Kidney glomerular epithelial cell (primary cell): ENCODE measurements around the gene TFAP2A.

Experiments
- DNase-seq: peaks from one replicate; lab custom pipeline; 2025; lab: John Stamatoyannopoulos, UW

The TFAP2A gene

DNA sequence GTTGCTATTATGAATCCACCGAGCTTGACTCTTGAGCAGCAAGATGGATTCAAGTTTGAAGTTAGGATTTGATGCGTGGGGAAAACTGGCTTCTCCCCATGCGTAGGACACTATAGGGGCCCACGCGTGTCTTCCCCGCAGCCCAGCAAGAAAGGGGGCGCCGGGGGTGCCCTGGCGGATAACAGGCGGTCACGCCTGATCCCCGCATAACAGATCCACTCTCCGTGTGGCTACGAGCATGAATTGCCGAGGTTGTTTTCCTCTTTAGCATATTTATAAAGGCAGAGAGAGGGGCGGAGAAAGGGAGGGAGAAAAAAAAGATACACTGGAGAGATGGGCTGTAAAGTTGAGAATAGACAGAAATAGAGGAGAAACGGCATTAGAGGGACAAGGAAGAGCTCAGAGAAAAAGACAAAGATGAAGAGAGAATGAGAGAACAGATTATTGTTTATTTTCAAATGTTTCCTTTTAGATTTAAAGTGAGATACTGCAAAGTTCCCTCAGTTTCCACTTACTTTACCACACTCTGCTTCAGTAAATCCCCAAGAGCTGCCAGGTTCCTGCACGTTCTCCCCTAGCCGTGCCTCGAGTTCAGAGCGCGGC, 32.0 kb downstream of the TFAP2A start:
- DNase-seq: no peak

DNA sequence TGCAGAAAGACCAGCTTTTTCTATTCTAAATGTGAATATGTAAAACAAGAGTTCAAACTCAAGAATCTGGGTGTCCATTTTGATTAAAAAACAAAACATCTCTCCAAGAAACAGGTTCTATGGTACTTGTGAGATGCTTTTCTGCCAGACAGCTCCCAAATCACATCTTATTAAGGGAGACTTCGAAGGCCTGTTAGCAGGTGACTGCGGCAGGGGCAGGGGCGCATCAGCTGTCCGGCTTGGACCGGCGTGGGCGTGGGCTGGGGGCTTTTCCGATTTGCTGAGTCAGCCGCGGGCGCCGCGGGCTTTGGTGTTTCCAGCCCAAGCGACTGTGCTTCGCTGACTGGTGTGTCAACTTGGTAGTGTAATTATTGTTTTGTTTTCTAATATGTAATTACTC, 32.6 kb downstream of the TFAP2A start:
- no peak for DNase-seq

DNA sequence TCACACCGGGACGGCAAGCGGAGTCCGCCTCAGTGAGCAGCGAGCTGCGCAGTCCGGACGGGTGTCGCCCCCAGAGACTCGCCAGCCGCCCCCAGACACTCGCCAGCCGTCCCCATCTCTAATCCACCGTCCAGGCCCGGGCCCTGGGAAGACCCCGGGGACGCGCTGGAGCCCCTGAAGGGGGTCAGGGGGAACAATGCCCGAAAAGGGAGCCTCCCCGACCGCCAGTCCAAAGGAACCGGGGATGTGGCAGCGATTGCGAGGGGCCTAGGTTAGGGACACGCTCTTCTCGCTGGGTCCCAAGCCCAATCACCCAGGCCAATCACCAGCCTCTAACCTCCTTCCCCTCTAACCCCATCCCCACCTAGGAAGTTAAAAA, 33.1 kb downstream of the TFAP2A start:
- no peak for DNase-seq

DNA sequence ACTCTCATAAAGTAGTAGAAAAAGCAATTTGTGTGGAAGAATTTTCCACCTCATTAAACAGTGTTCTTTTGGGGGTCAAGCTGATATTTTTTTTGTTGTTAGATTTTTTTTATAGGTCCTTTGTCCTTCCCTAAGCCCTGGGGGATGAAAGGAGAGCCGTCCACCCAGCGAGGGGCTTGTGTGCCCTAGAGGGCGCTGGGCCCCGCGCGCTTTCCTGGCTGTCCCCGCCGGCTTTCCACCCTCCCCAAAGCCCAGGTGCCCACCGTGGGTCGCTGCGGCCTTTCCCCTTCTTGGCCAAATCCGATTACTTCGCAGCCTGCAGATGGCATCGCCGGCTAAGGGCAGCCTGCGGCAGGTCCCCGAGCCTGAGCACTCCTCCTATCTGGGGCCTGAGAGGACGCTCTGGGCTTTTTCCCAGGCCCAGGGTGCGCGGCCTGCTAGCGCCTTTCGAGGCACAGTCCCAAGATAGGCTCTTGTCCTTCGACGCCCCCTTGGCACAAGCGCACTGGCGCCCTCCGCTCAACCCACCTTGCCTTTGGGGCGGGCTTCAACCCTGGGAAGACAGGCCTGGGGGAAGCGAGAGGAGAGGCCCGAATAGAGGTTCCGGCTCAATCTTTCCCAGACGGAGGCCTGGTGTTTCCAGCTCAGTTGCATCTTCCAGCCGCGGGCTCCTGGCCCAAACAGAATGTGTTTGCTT, 33.6 kb downstream of the TFAP2A start:
- DNase-seq: no peak

DNA sequence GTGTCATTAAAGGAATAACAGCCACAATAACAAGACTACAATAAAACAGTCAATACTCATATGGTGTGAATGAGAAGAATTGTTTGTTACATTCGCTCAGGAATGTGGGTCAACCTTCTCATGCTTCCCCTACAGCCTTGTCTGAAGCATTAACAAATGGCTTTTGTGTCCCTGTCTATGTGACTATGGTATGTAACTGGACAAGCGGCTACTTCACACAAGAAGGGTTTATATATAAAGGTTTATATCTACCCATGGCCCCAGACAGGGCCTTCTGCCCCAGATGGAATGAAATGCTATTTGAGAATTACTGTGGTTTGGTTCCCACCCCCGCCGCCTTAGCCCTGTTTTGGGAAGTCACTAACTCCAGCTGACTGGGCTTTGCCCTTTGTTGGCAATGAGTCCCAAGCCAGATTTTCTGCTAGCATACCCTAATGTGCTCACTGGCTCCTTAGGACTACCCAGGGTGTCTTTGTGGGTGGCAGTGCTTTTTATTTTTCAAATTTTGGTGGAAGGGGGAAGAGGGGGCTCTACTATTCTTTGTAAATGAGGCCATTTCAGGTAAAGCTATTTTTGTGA, 39.4 kb downstream of the TFAP2A start:
- DNase-seq: no peak

DNA sequence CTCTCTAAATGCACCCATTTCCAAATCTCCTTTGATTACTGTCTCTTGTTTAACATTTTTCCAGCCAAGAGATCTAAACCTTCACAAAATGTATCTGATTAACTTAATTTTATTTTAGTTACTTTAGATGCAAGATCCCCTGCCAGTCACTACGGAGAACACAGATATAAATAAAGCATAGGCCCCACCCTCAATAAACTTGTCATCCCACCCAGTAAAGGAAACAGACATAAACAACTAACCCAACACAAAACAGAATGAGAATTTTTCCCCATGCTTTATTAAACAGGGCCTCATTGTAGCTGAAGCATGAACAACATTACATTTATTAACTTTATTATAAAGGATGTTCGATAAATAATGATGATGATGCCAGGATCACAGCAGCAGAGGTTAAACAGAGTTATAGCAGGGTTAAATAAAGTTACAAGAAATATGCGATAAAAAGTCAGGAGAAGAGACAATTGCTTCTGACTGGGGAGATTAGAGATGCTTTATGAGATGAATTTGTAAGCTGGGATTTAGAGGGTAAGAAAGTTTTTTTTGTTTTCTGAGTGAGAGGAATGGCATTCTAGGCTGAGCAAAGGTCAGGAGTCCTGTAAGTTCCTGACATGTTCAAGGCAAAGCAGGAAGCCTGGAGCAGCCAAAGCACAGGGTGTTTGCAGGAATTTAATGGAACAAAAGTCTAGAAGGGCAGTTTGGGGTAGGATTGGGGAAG, 41.1 kb downstream of the TFAP2A start:
- no peak for DNase-seq

DNA sequence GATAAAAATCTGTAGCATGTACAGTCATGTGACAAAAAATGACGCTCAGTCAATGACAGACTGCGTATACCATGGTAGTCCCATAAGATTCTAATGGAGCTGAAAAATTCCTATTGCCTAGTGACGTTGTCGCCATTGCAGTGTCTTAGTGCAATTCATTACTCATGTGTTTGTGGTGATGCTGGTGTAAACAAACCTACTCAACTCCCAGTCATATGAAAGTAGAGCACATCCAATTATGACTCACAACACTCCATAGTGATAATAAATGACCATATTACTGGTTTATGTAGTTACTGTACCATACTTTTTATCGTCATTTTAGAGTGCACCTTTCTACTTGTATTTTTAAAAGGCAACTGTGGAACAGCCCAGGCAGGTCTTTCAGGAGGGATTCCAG, 45.0 kb downstream of the TFAP2A start:
- no peak for DNase-seq

DNA sequence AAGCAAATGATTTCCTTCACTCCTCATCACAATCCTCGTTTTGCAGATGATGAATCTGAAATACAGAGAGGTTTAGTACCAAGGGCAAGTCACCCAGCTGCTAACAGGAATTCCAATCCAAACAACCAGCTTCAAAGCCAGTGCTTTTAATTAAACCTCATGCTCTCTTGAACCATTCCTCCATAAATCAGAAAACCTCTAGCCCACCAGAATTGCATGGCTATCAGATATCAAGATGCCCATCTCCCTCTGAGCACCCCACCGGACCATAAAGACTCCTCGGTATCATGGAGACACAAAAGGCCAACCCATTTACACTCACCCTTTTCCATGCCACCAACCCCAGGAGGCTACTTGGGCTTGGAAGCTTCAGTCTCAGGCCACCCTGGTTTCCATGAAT, 46.0 kb downstream of the TFAP2A start:
- no peak for DNase-seq

DNA sequence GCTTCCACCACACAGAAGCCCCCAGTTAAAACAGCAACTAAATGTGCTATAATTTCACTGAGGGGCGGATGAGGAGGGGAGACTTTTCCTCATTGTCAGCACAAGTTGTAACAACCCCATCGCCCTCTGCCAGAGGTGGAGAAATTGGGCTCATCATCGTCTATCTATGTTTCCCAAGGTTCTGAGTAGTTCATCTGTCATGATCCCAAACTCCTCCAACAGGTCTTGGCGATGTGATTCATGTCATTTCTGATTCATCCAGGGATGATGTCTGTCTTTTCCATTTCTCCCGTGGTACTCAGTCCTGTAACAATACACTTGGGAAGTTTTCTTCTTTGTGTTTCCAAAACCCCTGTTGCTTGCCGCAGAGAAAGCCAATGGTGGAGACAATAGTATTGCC, 51.0 kb downstream of the TFAP2A start:
- DNase-seq: no peak

DNA sequence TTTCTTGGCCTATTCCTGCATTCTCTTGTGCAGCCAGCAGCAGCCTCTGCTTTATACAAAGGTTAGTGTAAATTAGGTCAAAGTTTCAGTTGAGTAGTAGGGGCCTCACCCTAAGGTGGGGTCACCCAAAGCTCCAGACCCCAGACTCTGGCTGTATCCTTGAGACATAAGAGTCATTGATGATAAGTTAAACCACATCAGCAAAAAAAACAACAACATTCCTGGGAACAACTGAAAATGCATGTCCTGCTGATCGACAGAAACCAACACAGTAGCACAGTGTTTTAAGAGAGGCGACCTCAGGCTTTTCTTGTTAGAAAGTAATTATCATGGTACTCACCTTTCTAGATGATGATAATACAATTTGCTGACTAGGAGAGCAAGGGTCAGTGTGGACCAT, 52.6 kb downstream of the TFAP2A start:
- DNase-seq: no peak

DNA sequence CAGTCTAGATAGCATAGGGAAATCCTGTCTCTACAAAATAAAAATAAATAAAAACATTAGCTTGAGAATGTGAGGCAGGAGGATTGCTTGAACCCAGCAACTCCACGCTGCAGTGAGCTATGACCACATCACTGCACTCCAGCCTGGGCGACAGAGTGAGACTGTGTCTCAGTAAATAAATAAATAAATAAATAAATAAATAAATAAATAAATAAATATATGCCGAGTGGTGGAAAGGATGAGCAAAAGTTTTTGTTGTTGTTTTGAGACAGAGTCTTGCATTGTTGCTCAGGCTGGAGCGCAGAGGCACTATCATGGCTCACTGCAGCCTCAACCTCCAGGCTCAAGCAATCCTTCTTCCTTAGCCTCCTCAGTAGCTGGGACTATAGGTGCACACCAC, 53.4 kb downstream of the TFAP2A start:
- no peak for DNase-seq

DNA sequence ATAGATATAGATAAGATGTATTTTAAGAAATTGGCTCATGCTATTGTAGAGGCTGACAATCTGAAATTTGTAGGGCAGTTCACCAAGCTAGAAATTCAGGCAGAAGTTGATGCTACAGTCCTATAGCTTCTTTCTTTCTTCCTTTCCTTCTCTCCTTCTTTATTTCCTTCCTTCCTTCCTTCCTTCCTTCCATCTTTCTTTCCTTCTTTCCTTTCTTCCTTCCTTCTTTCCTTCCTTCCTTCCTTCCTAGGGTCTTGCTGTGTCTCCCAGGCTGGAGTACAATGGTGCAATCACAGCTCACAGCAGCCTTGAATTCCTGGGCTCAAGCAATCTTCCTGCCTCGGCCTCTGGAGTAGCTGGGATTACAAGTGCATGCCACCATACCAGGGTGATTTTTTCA, 55.3 kb downstream of the TFAP2A start:
- no peak for DNase-seq

DNA sequence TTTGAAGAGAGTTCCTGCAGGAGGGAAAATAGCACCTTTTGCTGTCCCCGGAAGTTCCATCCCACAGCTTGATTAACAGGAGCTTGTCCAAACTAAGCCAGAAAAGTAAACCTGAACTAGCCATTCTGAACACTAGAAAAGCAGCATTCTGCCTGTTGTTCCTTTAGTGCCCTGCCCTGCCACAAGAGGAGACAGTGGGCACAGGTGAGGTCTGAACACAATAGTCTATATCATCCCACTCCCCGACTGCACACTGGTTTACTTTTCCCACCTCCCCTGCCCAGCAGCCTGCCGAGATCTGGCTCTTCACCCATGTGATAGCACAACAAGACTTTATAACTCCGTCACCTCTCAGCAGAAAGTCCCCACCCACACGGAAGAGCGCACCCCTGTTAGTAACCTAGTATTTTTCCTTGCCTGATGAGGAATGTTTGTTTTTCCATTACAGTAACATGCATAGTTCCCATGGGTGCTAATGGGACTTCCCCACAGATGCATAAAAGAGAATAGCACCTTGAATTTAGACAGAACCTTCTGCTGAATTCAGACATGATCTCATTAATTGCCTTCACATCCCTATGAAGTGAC, 59.7 kb downstream of the TFAP2A start:
- DNase-seq: peak; percentile 31

DNA sequence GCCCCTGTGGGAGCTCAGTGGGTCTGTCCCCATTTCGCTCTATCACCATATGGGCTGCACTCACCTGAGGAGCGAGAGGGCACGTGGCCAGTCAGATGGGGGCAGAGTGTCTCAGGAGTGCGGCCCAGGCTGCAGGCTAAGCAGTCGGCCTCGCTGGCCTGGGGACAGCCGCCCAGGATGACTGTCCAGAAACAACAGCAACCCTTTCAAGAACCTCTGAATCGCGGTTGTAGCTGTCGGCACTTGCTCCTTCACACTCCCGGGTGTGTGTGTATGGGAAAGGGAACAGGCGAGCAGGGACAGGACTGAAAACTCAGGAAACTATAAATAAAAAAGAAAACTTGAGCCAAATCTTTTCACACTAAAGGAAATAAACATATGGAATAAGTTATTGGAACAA, 63.1 kb downstream of the TFAP2A start:
- no peak for DNase-seq

DNA sequence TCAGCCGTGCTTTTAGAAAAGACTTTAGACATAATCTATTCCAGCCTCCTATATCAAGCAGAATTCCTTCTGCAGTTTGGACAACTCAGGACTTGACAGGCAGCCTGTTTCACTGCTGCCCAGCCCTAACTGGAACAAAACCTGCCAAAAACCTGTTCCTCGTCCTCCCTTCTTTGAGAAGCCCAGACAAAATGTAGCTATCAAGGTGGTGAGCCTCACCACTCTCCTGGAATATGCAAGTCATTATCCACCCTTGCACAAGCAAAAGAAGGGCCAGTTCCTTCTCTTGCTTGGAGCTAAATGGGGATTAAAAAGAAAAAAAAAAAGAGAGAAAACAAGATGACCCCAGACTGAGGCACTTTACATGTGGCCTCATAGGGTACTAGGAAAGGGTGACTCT, 64.2 kb downstream of the TFAP2A start:
- DNase-seq: no peak

DNA sequence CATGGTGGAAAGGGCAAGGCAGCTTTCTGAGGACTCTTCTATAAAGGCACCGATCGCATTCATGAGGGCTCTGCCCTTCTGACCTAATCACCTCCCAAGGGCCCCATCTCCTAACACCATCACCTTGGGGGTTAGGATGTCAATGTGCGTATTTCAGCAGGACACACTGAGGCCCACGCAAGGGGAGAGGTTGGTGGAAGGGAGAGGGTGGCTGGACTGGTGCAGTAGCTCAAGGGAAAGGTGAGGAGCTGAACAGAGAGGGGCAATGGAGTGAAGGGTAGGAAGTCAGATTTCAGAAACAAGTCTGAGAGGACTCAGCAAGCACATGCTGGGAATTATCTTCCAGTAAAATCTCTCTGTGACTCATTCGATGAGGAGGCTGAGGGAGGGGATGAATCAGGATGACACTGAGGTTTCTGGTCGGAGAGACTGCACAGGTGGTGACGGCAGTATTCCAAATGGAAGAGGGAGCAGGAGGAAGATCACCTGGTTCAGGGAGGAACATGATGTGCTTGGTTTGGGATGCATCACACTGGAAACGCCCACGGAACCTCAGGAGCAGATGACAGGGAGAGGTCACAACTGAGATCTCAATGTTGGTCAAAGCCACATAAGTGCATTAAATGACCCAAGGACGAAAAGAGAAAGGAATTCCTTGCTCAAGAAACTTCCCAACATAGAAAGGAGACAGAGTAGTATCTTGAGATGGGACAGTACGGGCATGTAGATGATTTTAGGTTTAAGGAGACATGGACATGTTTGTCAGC, 67.1 kb downstream of the TFAP2A start:
- DNase-seq: peak; percentile 9
